ENCODE data around the gene CCDC172.

GRCh38 chr10:116410351-116410750 lies 86.1 kb downstream of the CCDC172 start:
- TF ChIP-seq CTCF (IDR thresholded peaks at IDR 0.05; ENCODE audit: borderline replicate concordance, extremely low read depth, low read length, poor library complexity, severe bottlenecking): no peak
- TF ChIP-seq EZH2 (IDR thresholded peaks at IDR 0.05; ENCODE audit: borderline replicate concordance, low read depth, low read length, severe bottlenecking): no peak

Data from DND-41 (cell line).